Neuronal stem cell (in vitro differentiated cells): ENCODE data around the gene AP1S2. TPM values are rescaled to one million over a fixed set of nuclear protein-coding genes. Genes with fewer than 3 reads are reported as not detected.
A peak's percentile ranks its signal among the peaks of the same experiment; 100 is the strongest.

Experiments used
- DNase-seq: peaks from one replicate; pipeline ENCODE4 v3.0.0-alpha.2; 2013; ENCODE audit warnings: low spot score
- H2AFZ ChIP-seq: one replicate; pipeline ENCODE4 v1.6.1; 2013; ENCODE audit warnings: mild to moderate bottlenecking, low read length, inconsistent platforms
- H2AK5ac ChIP-seq: 2 replicates; pipeline ENCODE4 v1.6.1; 2013; ENCODE audit warnings: low read depth, mild to moderate bottlenecking, inconsistent platforms, low read length, moderate library complexity, mixed read lengths
- H2BK120ac ChIP-seq: 2 replicates; pipeline ENCODE4 v1.6.1; 2013; ENCODE audit warnings: low read depth, mild to moderate bottlenecking, inconsistent platforms, low read length, moderate library complexity, mixed read lengths
- H2BK12ac ChIP-seq: one replicate; pipeline ENCODE4 v1.6.1; 2013; ENCODE audit warnings: low read length, inconsistent platforms
- H2BK15ac ChIP-seq: 2 replicates; pipeline ENCODE4 v1.6.1; 2013; ENCODE audit warnings: mild to moderate bottlenecking, low read length, inconsistent platforms, mixed read lengths
- H2BK5ac ChIP-seq: one replicate; pipeline ENCODE4 v1.6.1; 2013; ENCODE audit warnings: inconsistent platforms, mild to moderate bottlenecking, low read length, moderate library complexity
- H3K14ac ChIP-seq: one replicate; pipeline ENCODE4 v1.6.1; 2013; ENCODE audit warnings: low read length, inconsistent platforms
- H3K18ac ChIP-seq: 2 replicates; pipeline ENCODE4 v1.6.1; 2013; ENCODE audit warnings: low read length, inconsistent platforms
- H3K23ac ChIP-seq: 2 replicates; pipeline ENCODE4 v1.6.1; 2013; ENCODE audit warnings: low read depth, mild to moderate bottlenecking, mixed read lengths, low read length, inconsistent platforms; ENCODE audit not compliant: poor library complexity
- H3K27ac ChIP-seq: replicated peaks from 3 replicates; pipeline ENCODE4 v1.5.1; 2013; ENCODE audit warnings: low read length, inconsistent platforms
- H3K27me3 ChIP-seq, 3 experiments: 2 replicates each; pipeline ENCODE4 v1.6.1; 2013; ENCODE audit warnings: low read length in 3 of 3, mild to moderate bottlenecking in 2 of 3, inconsistent platforms in 1 of 3, low read depth in 1 of 3, mixed read lengths in 1 of 3, moderate library complexity in 1 of 3; ENCODE audit not compliant: control insufficient read depth in 3 of 3, insufficient read depth in 3 of 3
- H3K36me3 ChIP-seq, 2 donors: replicated peaks in 1 of 2; 2 replicates each; pipeline ENCODE4 v1.6.1; 2013; ENCODE audit warnings: low read length in 2 of 2; ENCODE audit not compliant: control insufficient read depth in 2 of 2, insufficient read depth in 2 of 2
- H3K4ac ChIP-seq: 2 replicates; pipeline ENCODE4 v1.6.1; 2013; ENCODE audit warnings: inconsistent platforms, mild to moderate bottlenecking, low read length, moderate library complexity
- H3K4me1 ChIP-seq, 2 donors: 1 replicate in 1 of 2; 2 replicates in 1 of 2; pipeline ENCODE4 v1.6.1; 2013; ENCODE audit warnings: low read length in 2 of 2, low read depth in 1 of 2; ENCODE audit not compliant: control insufficient read depth in 2 of 2, insufficient read depth in 1 of 2
- H3K4me2 ChIP-seq: one replicate; pipeline ENCODE4 v1.6.1; 2013; ENCODE audit warnings: mild to moderate bottlenecking, low read length, inconsistent platforms; ENCODE audit not compliant: insufficient read depth, poor library complexity, severe bottlenecking
- H3K4me3 ChIP-seq, 2 donors: 2 replicates each; pipeline ENCODE4 v1.5.1; 2013; ENCODE audit warnings: low read length in 2 of 2, mild to moderate bottlenecking in 2 of 2, inconsistent platforms in 1 of 2, moderate library complexity in 1 of 2
- H3K79me1 ChIP-seq: one replicate; pipeline ENCODE4 v1.6.1; 2013; ENCODE audit warnings: low read depth, mild to moderate bottlenecking, inconsistent platforms, low read length, moderate library complexity
- H3K9ac ChIP-seq: one replicate; pipeline ENCODE4 v1.6.1; 2013; ENCODE audit warnings: mild to moderate bottlenecking, low read depth, low read length, inconsistent platforms; ENCODE audit not compliant: poor library complexity
- H3K9me3 ChIP-seq, 2 donors: replicated peaks in 1 of 2; 2 replicates each; pipeline versions ENCODE3 to v1.6.1; 2013; ENCODE audit warnings: low read length in 2 of 2, mild to moderate bottlenecking in 2 of 2, inconsistent platforms in 1 of 2, low read depth in 1 of 2, mixed read lengths in 1 of 2, moderate library complexity in 1 of 2; ENCODE audit not compliant: control insufficient read depth in 2 of 2, insufficient read depth in 1 of 2
- H4K8ac ChIP-seq: one replicate; pipeline ENCODE4 v1.6.1; 2013; ENCODE audit warnings: low read depth, mild to moderate bottlenecking, inconsistent platforms, low read length, moderate library complexity
- H4K91ac ChIP-seq: one replicate; pipeline ENCODE4 v1.6.1; 2013; ENCODE audit warnings: low read length, low read depth, mild to moderate bottlenecking, inconsistent platforms; ENCODE audit not compliant: poor library complexity
- WGBS, 2 donors: extraction: QIAGEN DNeasy Blood & Tissue Kit; methylation state at CpG; one replicate each; pipeline ENCODE4 v1.1.7; 2013; ENCODE audit warnings: missing lambda C conversion rate in 2 of 2, mixed read lengths in 1 of 2; ENCODE audit not compliant: insufficient read length in 2 of 2, insufficient replicate concordance in 1 of 2; ENCODE audit errors: extremely low coverage in 2 of 2; 5-methylcytosine and 5-hydroxymethylcytosine counted together
- polyA plus RNA-seq, 2 experiments: library from polyadenylated mRNA; stranded (reverse); fragments of 200-250 nt; gene quantifications; one replicate each; pipeline ENCODE4 v1.2.3, GENCODE V29; 2013

Gene AP1S2
- 88.1 TPM for polyA plus RNA-seq (2013, experiment 1 of 2)
- polyA plus RNA-seq (2013, experiment 2 of 2), result 91.4 TPM

GRCh38 chrX:15854712-15855567, at the start of gene AP1S2:
TSS of gene AP1S2 (minus strand) at chrX:15854813. CDS start at chrX:15852524, 2,289 bp downstream.
- Histone ChIP-seq H3K9ac (peak within 1 kb of the TSS; percentile 77), H2AFZ (peak within 1 kb of the TSS; percentile 92), H3K4me1 (peaks cover 0 to 20% of the 10 kb centered on the region in 2 donors), H3K4me2 (peak within 1 kb of the TSS; percentile 52), H3K4ac (no peak within 1 kb of the TSS), H2BK120ac (no peak within 1 kb of the TSS), H3K27ac (peak within 1 kb of the TSS; percentile 87), H3K27me3 (no peaks in the 10 kb centered on the region), H4K91ac (no peak within 1 kb of the TSS), H3K18ac (peak within 1 kb of the TSS; percentile 87), H3K14ac (no peak within 1 kb of the TSS), H2AK5ac (no peak within 1 kb of the TSS), H2BK5ac (no peak within 1 kb of the TSS), H2BK12ac (no peak within 1 kb of the TSS), H2BK15ac (no peak within 1 kb of the TSS), H3K36me3 (peaks cover 3 to 27% of the 10 kb centered on the region in 2 donors), H4K8ac (no peak within 1 kb of the TSS), H3K23ac (no peak within 1 kb of the TSS), H3K4me3 (peak within 1 kb of the TSS; percentile 69 to 91), H3K9me3 (no peaks in the 10 kb centered on the region), H3K79me1 (no peaks in the 10 kb centered on the region)
- WGBS, 2 donors, result no CpG with 5 or more reads among the region's 85 CpGs
- peak; percentile 86 for DNase-seq

GRCh38 chrX:15903186-15903681, 48.6 kb upstream of the AP1S2 start:
- WGBS, 2 donors, result no CpG with 5 or more reads among the region's 5 CpGs
- no peak overlapping the region for H3K4ac ChIP-seq

GRCh38 chrX:15895334-15895733, 40.7 kb upstream of the AP1S2 start:
- Histone ChIP-seq H3K27ac (no peak overlapping the region), H2AFZ (peak overlapping the region; percentile 31), H3K9ac (no peak overlapping the region), H3K4me2 (no peak overlapping the region), H3K4me1 (peaks cover 0 to 5% of the 10 kb centered on the region in 2 donors), H3K79me1 (no peaks in the 10 kb centered on the region), H4K8ac (no peak overlapping the region), H3K14ac (no peak overlapping the region), H3K4ac (no peak overlapping the region), H2BK5ac (no peak overlapping the region), H3K4me3 (no peak overlapping the region), H2AK5ac (no peak overlapping the region), H3K9me3 (no peaks in the 10 kb centered on the region), H2BK12ac (no peak overlapping the region), H3K23ac (no peak overlapping the region), H2BK15ac (no peak overlapping the region), H3K27me3 (no peaks in the 10 kb centered on the region), H2BK120ac (no peak overlapping the region), H3K36me3 (no peaks in the 10 kb centered on the region), H3K18ac (no peak overlapping the region), H4K91ac (no peak overlapping the region)
- no peak for DNase-seq
- no CpG with 5 or more reads among the region's 4 CpGs for WGBS, 2 donors

More at GRCh38 chrX:15903186-15903681, 48.6 kb upstream of the AP1S2 start:
- Histone ChIP-seq H3K4me2 (no peak overlapping the region), H2BK12ac (no peak overlapping the region), H2BK15ac (no peak overlapping the region), H2AK5ac (no peak overlapping the region), H3K79me1 (no peaks in the 10 kb centered on the region), H3K23ac (no peak overlapping the region), H2BK120ac (no peak overlapping the region), H3K27me3 (no peaks in the 10 kb centered on the region), H3K18ac (no peak overlapping the region), H3K14ac (no peak overlapping the region), H3K27ac (no peak overlapping the region), H4K8ac (no peak overlapping the region), H3K4me3 (no peak overlapping the region), H3K4me1 (peaks cover 0 to 6% of the 10 kb centered on the region in 2 donors), H2AFZ (peak overlapping the region; percentile 31), H3K36me3 (no peaks in the 10 kb centered on the region), H4K91ac (no peak overlapping the region), H3K9ac (no peak overlapping the region), H3K9me3 (peaks cover 0 to 5% of the 10 kb centered on the region in 2 donors), H2BK5ac (no peak overlapping the region)
- no peak for DNase-seq

- Histone ChIP-seq H3K18ac (no peak overlapping the region), H3K9ac (no peak overlapping the region), H2AFZ (no peak overlapping the region), H4K8ac (no peak overlapping the region), H2BK120ac (no peak overlapping the region), H3K4me1 (peaks cover 0 to 5% of the 10 kb centered on the region in 2 donors), H3K9me3 (no peaks in the 10 kb centered on the region), H3K27ac (no peak overlapping the region), H4K91ac (no peak overlapping the region), H2BK5ac (no peak overlapping the region), H2AK5ac (no peak overlapping the region), H3K4me3 (no peak overlapping the region), H3K36me3 (no peaks in the 10 kb centered on the region), H3K4me2 (no peak overlapping the region), H2BK12ac (no peak overlapping the region), H3K4ac (no peak overlapping the region), H3K27me3 (no peaks in the 10 kb centered on the region), H3K79me1 (no peaks in the 10 kb centered on the region), H2BK15ac (no peak overlapping the region), H3K23ac (no peak overlapping the region), H3K14ac (no peak overlapping the region)
- WGBS, 2 donors, result no CpG with 5 or more reads among the region's 3 CpGs
- no peak for DNase-seq
These were observed 40.1 kb upstream of the AP1S2 start for GRCh38 chrX:15894724-15895123.
